Natural killer cell treated with Interleukin-12 subunit alpha and Interleukin-12 subunit beta and Interleukin-15 and Interleukin-18, amount 100 ng/mL, for 72 hours (primary cell): ENCODE results near the gene RBKS. TPM values are rescaled to one million over a fixed set of nuclear protein-coding genes. Genes with fewer than 3 reads are reported as not detected.
A peak's percentile ranks its signal among the peaks of the same experiment; 100 is the strongest.
"Not testable (repeated sequence)": the region's sequence is repeated elsewhere in the genome, so short reads cannot be mapped to it uniquely, and the experiment has no call there.

ENCODE experiments used
- ATAC-seq, 2 donors: fragments of 150-1000 bp; cut with Tn5 transposase in 1 of 2; sonication (Bioruptor Pico), chemical (Tn5 transposase) in 1 of 2; 2 replicates each; pipeline ENCODE4 v1.10.0; 2021
- DNase-seq: peaks from one replicate; pipeline ENCODE4 v3.0.0; 2022; ENCODE audit warnings: low spot score
- H3K27ac Mint-ChIP-seq, 2 donors: 1 replicate in 1 of 2; 2 replicates in 1 of 2; pipeline ENCODE4 v1.8.0; 2022; ENCODE audit warnings: mixed read lengths in 2 of 2, mild to moderate bottlenecking in 1 of 2, moderate library complexity in 1 of 2
- H3K27me3 Mint-ChIP-seq, 2 donors: 1 replicate in 1 of 2; 2 replicates in 1 of 2; pipeline ENCODE4 v1.8.0; 2022; ENCODE audit warnings: mixed read lengths in 2 of 2
- H3K36me3 Mint-ChIP-seq: one replicate; pipeline ENCODE4 v1.8.0; 2022; ENCODE audit warnings: mixed read lengths
- H3K4me1 Mint-ChIP-seq, 2 donors: 1 replicate in 1 of 2; 2 replicates in 1 of 2; pipeline ENCODE4 v1.8.0; 2022; ENCODE audit warnings: low read depth in 2 of 2, mixed read lengths in 2 of 2, mild to moderate bottlenecking in 1 of 2
- H3K4me3 Mint-ChIP-seq: one replicate; pipeline ENCODE4 v1.8.0; 2022; ENCODE audit warnings: mixed read lengths
- H3K9me3 Mint-ChIP-seq: 2 replicates; pipeline ENCODE4 v1.8.0; 2022; ENCODE audit warnings: mixed read lengths
- total RNA-seq, 2 donors: library from RNA; stranded (reverse); gene quantifications; one replicate each; pipeline ENCODE4 v1.2.3, GENCODE V29; 2022

Gene RBKS
- total RNA-seq, 2 donors from 2014 or later, result 3.1 to 4.5 TPM

- Mint-ChIP-seq H3K9me3 (no peaks in the 10 kb centered on the region), H3K4me1 (peaks cover 5 to 10% of the 10 kb centered on the region in 2 donors), H3K27me3 (no peaks in the 10 kb centered on the region), H3K27ac (no peak overlapping the region), H3K4me3 (no peak overlapping the region), H3K36me3 (peaks cover 12% of the 10 kb centered on the region)
- no peak for DNase-seq
- ATAC-seq, result no peak
Observed at GRCh38 chr2:27782701-27783100, 107.5 kb downstream of the RBKS start.

GRCh38 chr2:27781496-27781895, 108.7 kb downstream of the RBKS start:
- Mint-ChIP-seq H3K27me3 (no peaks in the 10 kb centered on the region), H3K27ac (no peak overlapping the region), H3K9me3 (no peaks in the 10 kb centered on the region), H3K4me3 (no peak overlapping the region), H3K4me1 (peaks cover 9 to 10% of the 10 kb centered on the region in 2 donors), H3K36me3 (peaks cover 12% of the 10 kb centered on the region)
- ATAC-seq (no peak), DNase-seq (no peak)

GRCh38 chr2:27779417-27780055, 110.7 kb downstream of the RBKS start:
- Mint-ChIP-seq H3K27ac (no peak overlapping the region), H3K4me3 (no peak overlapping the region), H3K27me3 (no peaks in the 10 kb centered on the region), H3K36me3 (peaks cover 23% of the 10 kb centered on the region), H3K4me1 (peaks cover 13% of the 10 kb centered on the region in 2 donors), H3K9me3 (no peaks in the 10 kb centered on the region)
- ATAC-seq, result no peak
- no peak for DNase-seq

GRCh38 chr2:27776696-27777095, 113.5 kb downstream of the RBKS start:
- H3K36me3 Mint-ChIP-seq, result peaks cover 37% of the 10 kb centered on the region
- H3K27me3 Mint-ChIP-seq, result no peaks in the 10 kb centered on the region
- no peak overlapping the region for H3K27ac Mint-ChIP-seq
- ATAC-seq, result no peak
- no peak for DNase-seq
- H3K4me3 Mint-ChIP-seq, result no peak overlapping the region
- no peaks in the 10 kb centered on the region for H3K9me3 Mint-ChIP-seq
- peaks cover 28 to 40% of the 10 kb centered on the region in 2 donors for H3K4me1 Mint-ChIP-seq

- H3K4me1 Mint-ChIP-seq, result peaks cover 30 to 41% of the 10 kb centered on the region in 2 donors
- peaks cover 37% of the 10 kb centered on the region for H3K36me3 Mint-ChIP-seq
- no peak for DNase-seq
- no peak overlapping the region for H3K27ac Mint-ChIP-seq
- H3K9me3 Mint-ChIP-seq, result no peaks in the 10 kb centered on the region
- no peak for ATAC-seq
- no peak overlapping the region for H3K4me3 Mint-ChIP-seq
- no peaks in the 10 kb centered on the region for H3K27me3 Mint-ChIP-seq
Observed at GRCh38 chr2:27776097-27776496, 114.1 kb downstream of the RBKS start.

- peaks cover 32% of the 10 kb centered on the region for H3K36me3 Mint-ChIP-seq
- H3K9me3 Mint-ChIP-seq, result no peaks in the 10 kb centered on the region
- peak overlapping the region; percentile 96 for H3K4me3 Mint-ChIP-seq
- peak overlapping the region in 1 of 2 donors; percentile 4 for H3K27ac Mint-ChIP-seq
- no peak for ATAC-seq
- no peak for DNase-seq
- H3K4me1 Mint-ChIP-seq, result peaks cover 35 to 44% of the 10 kb centered on the region in 2 donors
- H3K27me3 Mint-ChIP-seq, result peaks cover 0 to 4% of the 10 kb centered on the region in 2 donors
Observed at GRCh38 chr2:27773959-27774358, 116.2 kb downstream of the RBKS start.

GRCh38 chr2:27772804-27773203, 117.4 kb downstream of the RBKS start:
- Mint-ChIP-seq H3K36me3 (peaks cover 26% of the 10 kb centered on the region), H3K4me1 (peaks cover 31 to 38% of the 10 kb centered on the region in 2 donors), H3K27me3 (peaks cover 0 to 6% of the 10 kb centered on the region in 2 donors), H3K9me3 (no peaks in the 10 kb centered on the region), H3K4me3 (peak overlapping the region; percentile 96), H3K27ac (peak overlapping the region; percentile 23 to 96)
- no peak for DNase-seq
- no peak for ATAC-seq

- Mint-ChIP-seq H3K27ac (peak within 1 kb of the TSS; percentile 96 to 99), H3K36me3 (peaks cover 26% of the 10 kb centered on the region), H3K9me3 (no peaks in the 10 kb centered on the region), H3K4me1 (peaks cover 29 to 38% of the 10 kb centered on the region in 2 donors), H3K4me3 (peak within 1 kb of the TSS; percentile 96), H3K27me3 (peaks cover 0 to 7% of the 10 kb centered on the region in 2 donors)
- DNase-seq (peak; percentile 94), ATAC-seq (peak; percentile 97 to 98)
Observed at GRCh38 chr2:27771548-27772335, 118.4 kb downstream of the RBKS start, which contains the start of gene MRPL33. MRPL33 (plus strand) TSS chr2:27771719; CDS start chr2:27771778, 59 bp downstream.

- DNase-seq, result no peak
- H3K9me3 Mint-ChIP-seq, result no peaks in the 10 kb centered on the region
- H3K4me3 Mint-ChIP-seq, result peak overlapping the region; percentile 96
- H3K36me3 Mint-ChIP-seq, result peaks cover 24% of the 10 kb centered on the region
- H3K4me1 Mint-ChIP-seq, result peaks cover 28 to 38% of the 10 kb centered on the region in 2 donors
- ATAC-seq, result peak in 1 of 2 donors; percentile 1
- peaks cover 0 to 7% of the 10 kb centered on the region in 2 donors for H3K27me3 Mint-ChIP-seq
- H3K27ac Mint-ChIP-seq, result peak overlapping the region; percentile 96 to 99
Observed at GRCh38 chr2:27771202-27771547, 119.0 kb downstream of the RBKS start.

GRCh38 chr2:27766287-27766661, 123.9 kb downstream of the RBKS start:
- peaks cover 0 to 9% of the 10 kb centered on the region in 2 donors for H3K27me3 Mint-ChIP-seq
- ATAC-seq (no peak), DNase-seq (no peak)
- H3K4me3 Mint-ChIP-seq, result peak overlapping the region; percentile 30
- H3K9me3 Mint-ChIP-seq, result no peaks in the 10 kb centered on the region
- no peaks in the 10 kb centered on the region for H3K36me3 Mint-ChIP-seq
- peak overlapping the region; percentile 13 to 21 for H3K27ac Mint-ChIP-seq
- peaks cover 5 to 14% of the 10 kb centered on the region in 2 donors for H3K4me1 Mint-ChIP-seq

GRCh38 chr2:27765621-27766286, 124.4 kb downstream of the RBKS start:
- ATAC-seq (peak in 1 of 2 donors; percentile 56), DNase-seq (peak; percentile 65)
- H3K4me3 Mint-ChIP-seq, result peak overlapping the region; percentile 30
- no peaks in the 10 kb centered on the region for H3K9me3 Mint-ChIP-seq
- H3K36me3 Mint-ChIP-seq, result no peaks in the 10 kb centered on the region
- peaks cover 0 to 9% of the 10 kb centered on the region in 2 donors for H3K27me3 Mint-ChIP-seq
- H3K4me1 Mint-ChIP-seq, result peaks cover 0 to 10% of the 10 kb centered on the region in 2 donors
- peak overlapping the region; percentile 13 to 21 for H3K27ac Mint-ChIP-seq

- not testable (repeated sequence) for H3K4me1 Mint-ChIP-seq, H3K9me3 Mint-ChIP-seq, H3K27me3 Mint-ChIP-seq, H3K4me3 Mint-ChIP-seq, DNase-seq, ATAC-seq, H3K36me3 Mint-ChIP-seq, H3K27ac Mint-ChIP-seq
Observed at GRCh38 chr2:27764526-27764925, 125.7 kb downstream of the RBKS start.

GRCh38 chr2:27763907-27764267, 126.3 kb downstream of the RBKS start:
- peaks cover 0 to 6% of the 10 kb centered on the region in 2 donors for H3K27me3 Mint-ChIP-seq
- ATAC-seq (no peak), DNase-seq (no peak)
- no peak overlapping the region for H3K4me3 Mint-ChIP-seq
- no peaks in the 10 kb centered on the region for H3K36me3 Mint-ChIP-seq
- no peaks in the 10 kb centered on the region for H3K9me3 Mint-ChIP-seq
- H3K27ac Mint-ChIP-seq, result no peak overlapping the region
- H3K4me1 Mint-ChIP-seq, result peaks cover 0 to 7% of the 10 kb centered on the region in 2 donors
